Measurements from ENCODE around the gene NCAM2.

Gene NCAM2

DNA sequence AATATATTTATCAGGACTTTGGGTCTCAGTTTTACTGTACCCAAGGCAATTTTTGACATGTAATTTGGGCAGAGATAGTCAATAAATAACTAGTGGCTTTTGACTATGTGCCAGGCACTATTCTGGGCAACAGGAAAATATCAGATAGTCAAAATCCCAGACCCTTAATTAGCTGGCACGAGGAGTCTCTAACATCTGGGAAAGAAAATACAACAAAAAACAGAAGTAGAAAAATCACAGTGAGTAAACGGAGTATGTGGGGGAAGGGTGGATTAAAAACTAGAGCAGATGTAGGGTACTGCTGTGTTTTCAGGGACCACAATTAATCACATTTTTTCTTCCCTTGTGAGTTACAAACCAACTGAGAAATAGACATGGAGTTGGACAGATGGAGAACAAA lies 217.8 kb downstream of the NCAM2 start:
- no peak overlapping the region for H3K4me3 ChIP-seq (ENCODE audit: low read depth, low read length)
- H3K36me3 ChIP-seq (ENCODE audit: control insufficient read depth in 2 of 2, insufficient read depth in 1 of 2, low read length in 2 of 2) = no peaks in the 10 kb centered on the region
- no peaks in the 10 kb centered on the region for H3K4me1 ChIP-seq (ENCODE audit: control insufficient read depth, insufficient read depth, low read length)
- ChIA-PET CTCF (interaction anchor here (0.7 kb wide), 1 partner anchor 1561 kb away, joined by 3 read pairs; no protein-coding TSS in a partner anchor), POLR2A (no interaction called here)
- H3K9me3 ChIP-seq (ENCODE audit: control insufficient read depth, insufficient read depth, low read depth, low read length) = no peaks in the 10 kb centered on the region
- H3K27ac ChIP-seq (ENCODE audit: extremely low read depth, low read depth, low read length) = no peak overlapping the region
- TF ChIP-seq SALL2 (tag by site-specific recombination; IDR thresholded peaks at IDR 0.05; ENCODE audit: borderline replicate concordance) = no peak
- TF ChIP-seq KLF9 (tag by site-specific recombination; IDR thresholded peaks at IDR 0.05; ENCODE audit: low read depth) = no peak
- no peak for TF ChIP-seq ZNF76 (tag by site-specific recombination; IDR thresholded peaks at IDR 0.05; ENCODE audit: borderline replicate concordance, low read depth)
- TF ChIP-seq GLI2 (tag by site-specific recombination; IDR thresholded peaks at IDR 0.05; ENCODE audit: borderline replicate concordance, low read depth) = no peak
- TF ChIP-seq ZNF670 (tag by site-specific recombination; IDR thresholded peaks at IDR 0.05; ENCODE audit: low read depth) = no peak
- no peak for TF ChIP-seq EGR2 (tag by site-specific recombination; IDR thresholded peaks at IDR 0.05; ENCODE audit: low read depth)
- no peak for TF ChIP-seq RBAK (tag by site-specific recombination; IDR thresholded peaks at IDR 0.05)

DNA sequence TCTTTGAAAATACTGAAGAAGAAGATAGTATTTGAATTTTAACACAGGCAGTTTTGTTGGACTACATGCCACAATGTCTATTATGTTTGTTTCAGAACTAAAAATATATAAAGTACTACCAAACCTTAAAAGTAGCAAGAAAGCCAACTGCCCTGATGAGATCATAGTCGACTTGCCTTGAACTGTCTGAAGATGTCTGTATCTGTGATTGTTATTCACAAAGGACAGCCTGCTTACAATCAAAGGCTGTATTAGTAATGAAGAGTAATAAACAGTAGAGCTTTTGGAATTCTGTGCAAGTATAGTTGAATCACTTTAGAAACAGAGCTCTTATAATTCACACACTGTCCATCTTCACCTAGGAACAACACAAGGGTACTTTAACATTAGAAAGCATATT lies 228.3 kb downstream of the NCAM2 start:
- Histone ChIP-seq H3K27ac (ENCODE audit: extremely low read depth, low read depth, low read length) (no peak overlapping the region), H3K4me3 (ENCODE audit: low read depth, low read length) (no peak overlapping the region), H3K36me3 (ENCODE audit: control insufficient read depth in 2 of 2, insufficient read depth in 1 of 2, low read length in 2 of 2) (no peaks in the 10 kb centered on the region), H3K9me3 (ENCODE audit: control insufficient read depth, insufficient read depth, low read depth, low read length) (no peaks in the 10 kb centered on the region), H3K4me1 (ENCODE audit: control insufficient read depth, insufficient read depth, low read length) (no peaks in the 10 kb centered on the region)
- no peak for TF ChIP-seq ZNF169 (tag by site-specific recombination; IDR thresholded peaks at IDR 0.05)
- TF ChIP-seq, protein P1, sequence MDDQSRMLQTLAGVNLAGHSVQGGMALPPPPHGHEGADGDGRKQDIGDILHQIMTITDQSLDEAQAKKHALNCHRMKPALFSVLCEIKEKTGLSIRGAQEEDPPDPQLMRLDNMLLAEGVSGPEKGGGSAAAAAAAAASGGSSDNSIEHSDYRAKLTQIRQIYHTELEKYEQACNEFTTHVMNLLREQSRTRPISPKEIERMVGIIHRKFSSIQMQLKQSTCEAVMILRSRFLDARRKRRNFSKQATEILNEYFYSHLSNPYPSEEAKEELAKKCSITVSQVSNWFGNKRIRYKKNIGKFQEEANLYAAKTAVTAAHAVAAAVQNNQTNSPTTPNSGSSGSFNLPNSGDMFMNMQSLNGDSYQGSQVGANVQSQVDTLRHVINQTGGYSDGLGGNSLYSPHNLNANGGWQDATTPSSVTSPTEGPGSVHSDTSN (CRISPR knock-in tag; IDR thresholded peaks at IDR 0.05) = no peak
- TF ChIP-seq, protein P2, sequence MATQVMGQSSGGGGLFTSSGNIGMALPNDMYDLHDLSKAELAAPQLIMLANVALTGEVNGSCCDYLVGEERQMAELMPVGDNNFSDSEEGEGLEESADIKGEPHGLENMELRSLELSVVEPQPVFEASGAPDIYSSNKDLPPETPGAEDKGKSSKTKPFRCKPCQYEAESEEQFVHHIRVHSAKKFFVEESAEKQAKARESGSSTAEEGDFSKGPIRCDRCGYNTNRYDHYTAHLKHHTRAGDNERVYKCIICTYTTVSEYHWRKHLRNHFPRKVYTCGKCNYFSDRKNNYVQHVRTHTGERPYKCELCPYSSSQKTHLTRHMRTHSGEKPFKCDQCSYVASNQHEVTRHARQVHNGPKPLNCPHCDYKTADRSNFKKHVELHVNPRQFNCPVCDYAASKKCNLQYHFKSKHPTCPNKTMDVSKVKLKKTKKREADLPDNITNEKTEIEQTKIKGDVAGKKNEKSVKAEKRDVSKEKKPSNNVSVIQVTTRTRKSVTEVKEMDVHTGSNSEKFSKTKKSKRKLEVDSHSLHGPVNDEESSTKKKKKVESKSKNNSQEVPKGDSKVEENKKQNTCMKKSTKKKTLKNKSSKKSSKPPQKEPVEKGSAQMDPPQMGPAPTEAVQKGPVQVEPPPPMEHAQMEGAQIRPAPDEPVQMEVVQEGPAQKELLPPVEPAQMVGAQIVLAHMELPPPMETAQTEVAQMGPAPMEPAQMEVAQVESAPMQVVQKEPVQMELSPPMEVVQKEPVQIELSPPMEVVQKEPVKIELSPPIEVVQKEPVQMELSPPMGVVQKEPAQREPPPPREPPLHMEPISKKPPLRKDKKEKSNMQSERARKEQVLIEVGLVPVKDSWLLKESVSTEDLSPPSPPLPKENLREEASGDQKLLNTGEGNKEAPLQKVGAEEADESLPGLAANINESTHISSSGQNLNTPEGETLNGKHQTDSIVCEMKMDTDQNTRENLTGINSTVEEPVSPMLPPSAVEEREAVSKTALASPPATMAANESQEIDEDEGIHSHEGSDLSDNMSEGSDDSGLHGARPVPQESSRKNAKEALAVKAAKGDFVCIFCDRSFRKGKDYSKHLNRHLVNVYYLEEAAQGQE (tag by site-specific recombination; IDR thresholded peaks at IDR 0.05) = no peak
- no peak for TF ChIP-seq GLI4 (tag by site-specific recombination; IDR thresholded peaks at IDR 0.05)
- TF ChIP-seq RBAK (tag by site-specific recombination; IDR thresholded peaks at IDR 0.05) = no peak
- TF ChIP-seq ZNF311 (tag by site-specific recombination; IDR thresholded peaks at IDR 0.05; ENCODE audit: borderline replicate concordance) = no peak
- TF ChIP-seq, protein P3, sequence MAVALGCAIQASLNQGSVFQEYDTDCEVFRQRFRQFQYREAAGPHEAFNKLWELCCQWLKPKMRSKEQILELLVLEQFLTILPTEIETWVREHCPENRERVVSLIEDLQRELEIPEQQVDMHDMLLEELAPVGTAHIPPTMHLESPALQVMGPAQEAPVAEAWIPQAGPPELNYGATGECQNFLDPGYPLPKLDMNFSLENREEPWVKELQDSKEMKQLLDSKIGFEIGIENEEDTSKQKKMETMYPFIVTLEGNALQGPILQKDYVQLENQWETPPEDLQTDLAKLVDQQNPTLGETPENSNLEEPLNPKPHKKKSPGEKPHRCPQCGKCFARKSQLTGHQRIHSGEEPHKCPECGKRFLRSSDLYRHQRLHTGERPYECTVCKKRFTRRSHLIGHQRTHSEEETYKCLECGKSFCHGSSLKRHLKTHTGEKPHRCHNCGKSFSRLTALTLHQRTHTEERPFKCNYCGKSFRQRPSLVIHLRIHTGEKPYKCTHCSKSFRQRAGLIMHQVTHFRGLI (tag by site-specific recombination; IDR thresholded peaks at IDR 0.05) = no peak
- TF ChIP-seq, protein P4, sequence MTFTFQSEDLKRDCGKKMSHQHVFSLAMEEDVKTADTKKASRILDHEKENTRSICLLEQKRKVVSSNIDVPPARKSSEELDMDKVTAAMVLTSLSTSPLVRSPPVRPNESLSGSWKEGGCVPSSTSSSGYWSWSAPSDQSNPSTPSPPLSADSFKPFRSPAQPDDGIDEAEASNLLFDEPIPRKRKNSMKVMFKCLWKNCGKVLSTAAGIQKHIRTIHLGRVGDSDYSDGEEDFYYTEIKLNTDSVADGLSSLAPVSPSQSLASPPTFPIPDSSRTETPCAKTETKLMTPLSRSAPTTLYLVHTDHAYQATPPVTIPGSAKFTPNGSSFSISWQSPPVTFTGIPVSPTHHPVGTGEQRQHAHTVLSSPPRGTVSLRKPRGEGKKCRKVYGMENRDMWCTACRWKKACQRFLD (tag by site-specific recombination; IDR thresholded peaks at IDR 0.05) = no peak
- no peak for TF ChIP-seq ZNF16 (tag by site-specific recombination; IDR thresholded peaks at IDR 0.05; ENCODE audit: low read depth)
- TF ChIP-seq ZNF600 (tag by site-specific recombination; IDR thresholded peaks at IDR 0.05) = no peak
- ChIA-PET POLR2A (no interaction called here), CTCF (no interaction called here)
